NCI-H1436 treated with DMSO at 0.1 percent for 48 hours (cell line): Measurements from ENCODE around the gene STX11.
"Not testable (repeated sequence)": the region's sequence is repeated elsewhere in the genome, so short reads cannot be mapped to it uniquely, and the experiment has no call there.

Experiments used
- DNase-seq: peaks from one replicate; lab custom pipeline; 2025; lab: John Stamatoyannopoulos, UW

The STX11 gene

DNA sequence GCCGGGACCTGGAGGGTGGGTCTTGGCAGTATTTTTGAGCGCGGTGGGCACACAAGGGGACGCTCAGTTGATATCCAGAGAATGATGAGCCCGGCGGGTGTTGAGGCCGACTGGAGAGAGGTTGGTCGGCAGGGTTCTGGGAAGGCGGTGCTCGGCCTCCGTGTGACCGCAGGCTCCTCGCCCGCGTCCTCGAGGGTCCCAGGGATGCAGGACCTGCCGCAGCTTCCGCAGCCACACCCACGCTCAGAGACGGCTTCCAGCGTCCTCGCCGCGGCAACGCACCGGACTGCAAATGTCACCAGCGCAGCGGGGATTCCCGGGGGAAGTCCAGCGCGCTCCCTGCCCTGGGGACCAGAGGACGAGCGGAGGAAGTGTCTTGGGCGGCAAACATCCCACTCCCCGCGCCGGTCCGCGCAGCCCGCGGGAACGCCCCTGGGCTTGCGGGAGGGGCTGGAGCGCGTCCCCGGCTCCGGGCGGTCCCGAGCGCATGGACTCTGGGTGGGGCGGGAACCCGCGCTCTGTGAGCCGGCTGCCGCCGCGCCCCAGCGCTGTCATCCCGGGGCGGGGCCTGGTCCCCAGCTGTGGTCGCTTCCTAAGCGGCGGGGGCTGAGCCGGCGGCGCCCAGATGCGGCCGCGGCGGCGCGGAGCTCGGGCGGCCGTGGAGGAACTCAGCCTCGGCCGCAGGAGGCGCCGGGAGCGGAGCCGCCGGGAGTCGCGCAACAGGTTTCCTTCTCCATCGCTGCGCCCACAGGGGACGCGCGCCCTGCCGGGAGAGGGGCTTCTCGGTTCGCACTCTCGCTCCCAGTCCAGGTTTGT lies at the start of gene STX11:
Gene STX11 (plus strand): TSS at position 624 of the 816 bp plus-strand sequence. CDS start 36,111 bp downstream, outside the sequence.
- DNase-seq = no peak

DNA sequence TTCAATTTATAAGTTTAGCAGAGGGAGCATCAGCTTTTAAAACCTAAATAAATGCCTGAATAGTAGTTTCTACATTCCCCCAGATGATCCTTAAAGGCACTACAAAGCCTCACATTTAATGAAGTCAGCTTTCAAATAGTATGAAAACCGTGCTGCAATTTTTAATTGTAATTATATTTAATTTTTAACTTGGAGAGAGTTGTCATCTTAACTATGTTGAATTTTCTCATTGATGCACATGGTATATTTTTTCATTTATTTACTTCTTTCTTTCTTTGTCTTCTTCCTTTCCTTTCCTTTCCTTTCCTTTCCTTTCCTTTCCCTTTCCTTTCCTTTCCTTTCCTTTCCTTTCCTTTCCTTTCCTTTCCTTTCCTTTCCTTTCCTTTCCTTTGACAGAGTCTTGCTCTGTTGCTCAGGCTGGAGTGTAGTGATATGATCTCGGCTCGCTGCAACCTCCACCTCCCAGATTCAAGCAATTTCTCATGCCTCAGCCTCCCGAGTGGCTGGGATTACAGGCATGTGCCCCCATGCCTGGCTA lies 47.2 kb upstream of the STX11 start:
- DNase-seq = no peak

DNA sequence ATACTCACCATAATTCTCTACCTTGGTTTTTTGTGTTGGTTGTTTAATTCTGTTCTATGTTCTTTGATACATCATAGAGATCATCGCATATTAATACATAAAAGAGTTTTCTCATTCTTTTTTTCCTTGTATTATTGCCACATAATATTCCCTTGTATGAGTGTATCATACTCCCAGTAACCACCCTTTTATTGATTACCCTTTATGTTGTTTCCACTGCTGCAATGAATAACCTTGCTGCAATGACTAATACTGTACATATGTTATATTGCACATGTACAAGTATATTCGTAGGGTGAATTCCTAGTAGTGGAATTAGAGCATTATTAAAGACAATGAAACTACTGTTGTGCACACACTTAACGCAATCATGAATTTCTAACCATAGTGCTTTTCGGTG lies 45.8 kb upstream of the STX11 start:
- DNase-seq = no peak

GRCh38 chr6:144104898-144105487 lies 45.3 kb upstream of the STX11 start:
- DNase-seq = no peak

GRCh38 chr6:144106206-144106605 lies 44.1 kb upstream of the STX11 start:
- no peak for DNase-seq

GRCh38 chr6:144110210-144110609 lies 40.1 kb upstream of the STX11 start:
- no peak for DNase-seq

- no peak for DNase-seq
Measured at GRCh38 chr6:144113366-144113765, 37.0 kb upstream of the STX11 start.

GRCh38 chr6:144115219-144115618 lies 35.1 kb upstream of the STX11 start:
- no peak for DNase-seq

- no peak for DNase-seq
Measured at GRCh38 chr6:144119376-144119775, 30.9 kb upstream of the STX11 start.

DNA sequence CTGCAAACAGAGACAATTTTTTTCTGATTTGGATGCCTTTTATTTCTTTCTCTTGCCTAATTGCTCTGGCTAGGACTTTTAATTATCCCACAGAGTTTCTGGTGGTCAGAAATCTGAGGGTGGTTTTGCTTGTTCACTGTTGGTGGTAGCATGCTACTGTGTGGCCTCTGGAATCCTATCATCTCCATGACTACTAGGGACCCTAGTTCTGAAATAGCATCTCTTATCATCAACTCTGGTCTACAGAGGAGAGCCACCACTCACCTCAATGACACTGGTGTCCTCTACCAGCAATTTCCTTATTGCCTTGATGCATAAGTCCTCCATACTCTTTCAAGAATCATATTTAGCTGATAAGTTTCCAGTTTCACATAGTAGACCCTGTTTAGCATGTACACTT lies 27.5 kb upstream of the STX11 start:
- DNase-seq = no peak

GRCh38 chr6:144123421-144123820 lies 26.9 kb upstream of the STX11 start:
- DNase-seq = no peak

GRCh38 chr6:144123836-144124235 lies 26.5 kb upstream of the STX11 start:
- DNase-seq = no peak

DNA sequence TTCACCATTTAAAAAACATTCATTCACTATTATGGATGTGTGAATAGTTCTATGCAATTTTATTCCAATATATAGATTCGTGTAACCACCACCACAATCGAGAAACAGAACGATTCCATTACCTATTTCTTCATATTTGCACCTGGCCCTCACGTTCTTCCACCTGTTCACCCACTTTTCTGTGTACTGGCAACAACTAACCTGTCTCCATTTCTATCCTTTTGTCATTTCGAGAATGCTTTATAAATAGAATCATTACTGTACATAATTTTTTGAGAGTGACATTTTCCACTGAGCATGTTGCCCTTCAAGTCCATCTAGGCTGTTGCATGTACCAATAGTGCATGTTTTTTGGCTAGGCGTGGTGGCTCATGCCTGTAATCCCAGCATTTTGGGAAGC lies 23.2 kb upstream of the STX11 start:
- no peak for DNase-seq

- no peak for DNase-seq
Measured at GRCh38 chr6:144129469-144129868, 20.8 kb upstream of the STX11 start.

- DNase-seq = no peak
Measured at GRCh38 chr6:144131248-144131709, 19.0 kb upstream of the STX11 start.

DNA sequence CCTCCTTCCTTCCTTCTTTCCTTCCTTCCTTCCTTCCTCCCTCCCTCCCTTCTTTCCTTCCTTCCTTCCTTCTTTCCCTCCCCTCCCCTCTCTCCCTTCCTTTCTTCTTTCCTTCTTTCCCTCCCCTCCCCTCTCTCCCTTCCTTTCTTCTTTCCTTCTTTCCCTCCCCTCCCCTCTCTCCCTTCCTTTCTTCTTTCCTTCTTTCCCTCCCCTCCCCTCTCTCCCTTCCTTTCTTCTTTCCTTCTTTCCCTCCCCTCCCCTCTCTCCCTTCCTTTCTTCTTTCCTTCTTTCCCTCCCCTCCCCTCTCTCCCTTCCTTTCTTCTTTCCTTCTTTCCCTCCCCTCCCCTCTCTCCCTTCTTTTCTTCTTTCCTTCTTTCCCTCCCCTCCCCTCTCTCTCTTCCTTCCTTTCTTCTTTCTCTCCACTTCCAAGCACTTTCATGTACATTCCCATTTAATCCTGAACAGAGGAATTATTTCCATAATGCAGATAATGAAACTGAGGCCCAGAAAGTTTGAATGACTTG lies 18.1 kb upstream of the STX11 start:
- DNase-seq = not testable (repeated sequence)

DNA sequence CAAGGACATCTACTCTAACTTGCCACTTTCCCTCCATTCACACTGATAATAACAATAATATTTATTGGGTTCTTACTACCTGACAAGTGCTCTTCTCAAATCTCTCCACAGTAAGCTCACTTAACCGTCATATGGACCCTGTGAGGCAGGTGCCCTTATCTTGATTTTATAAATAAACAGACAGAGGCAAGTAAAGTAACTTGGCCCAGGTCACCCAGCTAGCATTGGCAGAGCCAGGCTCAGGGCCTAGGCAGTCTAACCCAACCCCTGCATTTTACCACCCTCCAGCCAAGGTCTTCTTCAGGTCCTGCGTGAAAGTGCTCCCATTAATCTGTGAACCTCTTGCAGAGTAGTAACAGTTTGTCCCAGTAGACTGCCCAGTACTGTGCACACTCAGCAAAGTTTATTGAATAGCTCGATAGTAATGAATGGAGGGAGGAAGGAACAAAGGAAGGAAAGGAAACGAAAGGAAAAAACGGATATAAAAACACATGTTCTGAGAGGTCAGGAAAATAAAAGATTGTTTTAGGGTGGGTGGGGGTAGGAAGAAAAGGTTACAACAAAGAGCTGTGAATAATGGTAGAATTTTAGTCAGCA lies 17.0 kb upstream of the STX11 start:
- no peak for DNase-seq

DNA sequence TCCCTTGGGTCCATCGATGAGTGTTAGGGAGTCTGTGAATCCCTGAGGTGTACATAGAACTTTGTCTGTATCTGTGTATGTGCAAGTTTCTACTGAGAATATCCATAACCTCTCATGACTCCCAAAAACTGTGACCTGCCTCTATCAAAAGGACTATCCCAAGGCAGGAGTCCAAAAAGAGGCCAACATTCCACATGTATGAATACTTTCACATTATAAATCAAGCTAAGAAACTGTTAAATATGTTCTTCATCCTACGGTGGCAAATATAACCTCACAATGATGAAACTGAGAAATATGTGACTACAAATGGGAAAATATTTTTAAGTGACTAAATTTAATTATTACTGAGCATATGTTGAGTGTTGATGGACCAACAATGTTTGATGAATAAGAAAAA lies 16.1 kb upstream of the STX11 start:
- DNase-seq = no peak

DNA sequence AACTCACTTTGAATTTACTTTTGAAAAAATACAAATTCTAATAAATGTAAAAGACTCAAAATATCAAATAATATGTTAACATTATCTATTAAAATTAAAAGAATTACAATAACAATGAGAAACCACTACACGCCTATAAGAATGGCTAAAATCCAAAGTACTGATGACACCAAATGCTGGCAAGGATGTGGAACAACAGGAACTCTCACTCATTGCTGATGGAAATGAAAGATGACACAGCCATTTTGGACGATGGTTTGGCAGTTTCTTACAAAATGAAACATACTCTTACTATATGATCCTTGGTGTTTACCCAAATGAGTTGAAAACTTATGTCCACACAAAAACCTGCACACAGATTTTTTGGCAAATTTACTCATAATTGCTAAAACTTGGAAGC lies 15.6 kb upstream of the STX11 start:
- no peak for DNase-seq

DNA sequence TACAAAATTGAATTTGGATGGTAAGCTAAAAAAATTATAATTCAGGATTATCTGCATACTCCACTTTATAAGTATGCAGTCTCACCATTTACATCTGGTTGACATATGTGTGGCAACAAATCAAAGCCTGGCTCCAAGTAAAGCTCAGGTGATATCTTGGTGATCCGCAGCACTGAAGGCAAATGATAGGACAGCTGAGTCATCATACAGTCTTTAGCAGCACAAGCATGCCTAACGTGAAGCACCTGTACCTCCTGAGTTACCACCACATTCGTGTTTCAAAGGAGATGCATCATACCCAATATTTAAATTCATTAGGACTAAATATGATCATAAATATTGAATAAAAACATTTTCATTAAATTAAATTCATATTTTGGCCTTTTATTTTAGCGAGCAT lies 11.8 kb upstream of the STX11 start:
- DNase-seq = no peak

- DNase-seq = no peak
Measured at GRCh38 chr6:144139817-144140216, 10.5 kb upstream of the STX11 start.

DNA sequence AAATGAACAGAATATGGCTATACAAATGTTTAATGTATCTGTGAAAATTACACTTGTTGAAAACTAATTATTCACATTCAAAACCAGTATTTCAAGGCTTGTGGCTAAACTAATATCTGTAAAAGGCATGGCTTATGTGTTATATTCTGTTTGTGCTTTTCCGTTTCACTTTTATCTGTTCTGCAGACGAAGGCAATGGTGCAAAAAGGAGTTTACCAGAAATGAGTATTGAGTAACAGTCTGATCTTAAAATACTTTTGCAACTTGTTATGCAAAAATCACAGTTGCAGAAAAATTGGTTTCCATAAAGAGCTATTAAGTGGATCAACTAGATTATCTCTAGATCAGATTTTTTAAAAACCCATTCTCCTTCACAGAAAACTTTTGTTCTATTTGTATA lies 9.4 kb upstream of the STX11 start:
- DNase-seq = no peak

GRCh38 chr6:144141470-144141869 lies 8.8 kb upstream of the STX11 start:
- no peak for DNase-seq
